ENCODE results near the gene ANKRD12.
"Not testable (repeated sequence)": the region's sequence is repeated elsewhere in the genome, so short reads cannot be mapped to it uniquely, and the experiment has no call there.

Gene ANKRD12

GRCh38 chr18:9136315-9137155 lies at the start of gene ANKRD12:
ANKRD12 (plus strand) TSS chr18:9136781; CDS start chr18:9182433, 45,652 bp downstream.
- peak; percentile 74 for DNase-seq

GRCh38 chr18:9087144-9087543 lies 49.4 kb upstream of the ANKRD12 start:
- DNase-seq, result no peak

GRCh38 chr18:9088252-9088651 lies 48.3 kb upstream of the ANKRD12 start:
- no peak for DNase-seq

- not testable (repeated sequence) for DNase-seq
Measured at GRCh38 chr18:9088727-9089126, 47.9 kb upstream of the ANKRD12 start.

DNA sequence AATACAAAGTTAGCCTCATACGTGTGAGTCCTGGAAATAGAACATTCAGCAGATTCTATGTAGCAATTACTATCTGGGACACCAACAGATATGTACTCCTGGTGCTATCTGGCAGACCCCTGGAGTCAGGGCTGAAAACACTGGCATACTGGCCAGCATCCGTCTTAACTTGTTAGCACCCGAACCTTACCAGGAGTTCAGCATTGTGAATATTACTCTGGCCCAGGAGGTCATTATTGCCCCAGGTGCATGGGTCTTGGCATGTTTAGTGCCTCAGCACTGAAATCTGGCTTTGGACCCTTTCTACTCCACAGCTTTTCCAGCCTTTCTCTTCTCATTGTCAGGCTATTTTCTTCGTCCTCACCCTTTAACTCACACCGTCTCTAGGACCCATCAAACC lies 46.0 kb upstream of the ANKRD12 start:
- DNase-seq, result no peak

DNA sequence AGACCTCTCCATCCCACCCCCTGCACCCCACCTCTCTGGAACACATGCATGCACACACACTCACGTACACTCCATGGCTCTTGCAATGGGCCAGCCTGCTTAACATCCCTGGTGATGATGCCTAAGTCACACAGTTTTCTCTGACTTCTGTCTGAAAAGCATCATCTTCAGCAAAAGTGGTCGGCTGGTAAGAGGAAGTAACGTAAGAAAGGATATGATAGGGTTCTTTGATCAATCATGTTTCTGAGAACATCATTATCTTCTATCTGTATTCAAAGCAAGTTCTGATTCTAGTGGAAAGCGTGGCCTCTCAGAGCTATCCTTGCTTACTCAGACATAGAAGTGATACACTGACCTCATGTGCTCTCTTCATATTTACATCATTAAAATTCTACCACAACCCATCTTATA lies 45.5 kb upstream of the ANKRD12 start:
- no peak for DNase-seq

GRCh38 chr18:9092665-9093064 lies 43.9 kb upstream of the ANKRD12 start:
- no peak for DNase-seq

DNA sequence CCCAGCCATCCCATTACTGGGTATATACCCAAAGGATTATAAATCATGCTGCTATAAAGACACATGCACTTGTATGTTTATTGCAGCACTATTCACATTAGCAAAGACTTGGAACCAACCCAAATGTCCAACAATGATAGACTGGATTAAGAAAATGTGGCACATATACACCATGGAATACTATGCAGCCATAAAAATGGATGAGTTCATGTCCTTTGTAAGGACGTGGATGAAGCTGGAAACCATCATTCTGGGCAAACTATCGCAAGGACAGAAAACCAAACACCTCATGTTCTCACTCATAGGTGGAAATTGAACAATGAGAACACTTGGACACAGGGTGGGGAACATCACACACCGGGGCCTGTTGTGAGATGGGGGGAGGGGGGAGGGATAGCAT lies 43.5 kb upstream of the ANKRD12 start:
- not testable (repeated sequence) for DNase-seq

DNA sequence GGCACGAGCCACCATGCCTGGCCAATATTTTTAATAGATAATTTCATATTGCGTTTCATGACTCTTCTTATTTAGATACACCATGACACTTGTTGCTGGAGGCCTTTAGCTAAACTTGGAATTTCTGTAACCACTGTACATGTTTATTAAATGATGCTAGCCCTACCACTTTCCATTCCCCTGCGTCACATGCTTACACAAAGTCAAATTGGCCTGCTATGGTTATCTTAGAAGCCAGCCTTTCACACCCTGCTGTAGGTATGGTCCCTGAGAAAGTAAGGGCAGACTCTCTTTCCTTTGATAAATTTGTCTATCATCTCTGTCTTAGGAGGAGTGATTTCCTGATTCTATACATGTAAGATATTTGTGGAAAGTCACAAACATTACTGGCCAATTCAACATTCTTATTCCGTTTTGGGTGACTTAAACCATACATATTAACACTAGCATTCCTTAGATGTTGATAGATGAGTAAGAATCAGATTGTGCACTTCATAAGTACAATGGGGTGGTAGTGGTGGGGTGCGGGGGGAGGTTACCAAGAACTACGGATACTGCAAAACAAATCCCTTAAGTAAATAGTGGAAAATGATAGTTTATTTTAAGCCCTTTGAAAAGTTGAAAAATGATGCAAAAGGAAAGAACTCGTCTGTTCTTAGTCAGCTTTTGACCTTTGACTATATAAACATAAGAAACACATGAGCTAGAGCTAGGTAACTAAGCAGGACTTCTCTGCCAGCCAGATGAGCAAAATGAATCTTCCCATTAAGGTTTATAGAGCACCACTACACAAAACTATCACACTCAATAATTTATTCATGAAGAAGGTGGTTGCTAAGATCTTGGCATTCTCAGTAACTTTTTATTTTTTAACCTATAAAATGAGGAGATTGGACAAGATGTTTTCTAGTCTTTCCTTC lies 42.0 kb upstream of the ANKRD12 start:
- DNase-seq, result no peak

GRCh38 chr18:9095297-9096006 lies 41.1 kb upstream of the ANKRD12 start:
- DNase-seq, result no peak

DNA sequence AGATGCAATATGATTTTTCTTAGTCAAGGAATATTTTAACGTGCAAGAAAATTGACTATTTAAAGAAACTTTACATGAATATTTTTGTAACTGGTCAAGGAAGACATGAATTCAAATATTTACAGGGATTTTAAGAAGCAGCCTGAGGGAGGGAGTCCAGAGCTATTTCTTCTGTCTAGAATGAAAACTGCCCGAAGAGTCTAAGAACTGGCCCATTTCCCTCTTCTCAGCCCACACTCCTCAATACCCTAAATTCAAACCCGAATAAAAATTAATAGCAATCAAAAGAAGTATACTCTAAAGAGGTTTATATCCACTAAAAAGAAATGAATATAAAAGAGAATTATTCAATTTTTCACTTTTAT lies 40.6 kb upstream of the ANKRD12 start:
- DNase-seq, result no peak

DNA sequence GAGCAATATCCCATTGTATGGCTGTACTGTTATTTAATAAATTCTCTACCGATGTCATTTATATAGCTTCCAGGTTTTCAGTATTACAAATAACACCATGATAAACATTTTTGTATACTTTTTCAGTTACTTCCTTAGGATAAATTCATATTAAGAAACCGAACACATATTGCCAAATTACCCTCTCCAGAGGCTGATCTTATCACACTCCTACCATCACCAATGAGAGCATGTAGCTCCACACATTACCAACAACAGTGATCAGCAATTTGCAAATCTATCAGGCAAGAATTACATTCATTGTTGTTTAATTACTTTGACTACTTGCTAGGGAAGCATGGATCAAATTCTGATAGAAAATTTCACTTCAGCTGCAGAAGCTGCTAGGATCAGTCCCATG lies 39.9 kb upstream of the ANKRD12 start:
- DNase-seq, result no peak

DNA sequence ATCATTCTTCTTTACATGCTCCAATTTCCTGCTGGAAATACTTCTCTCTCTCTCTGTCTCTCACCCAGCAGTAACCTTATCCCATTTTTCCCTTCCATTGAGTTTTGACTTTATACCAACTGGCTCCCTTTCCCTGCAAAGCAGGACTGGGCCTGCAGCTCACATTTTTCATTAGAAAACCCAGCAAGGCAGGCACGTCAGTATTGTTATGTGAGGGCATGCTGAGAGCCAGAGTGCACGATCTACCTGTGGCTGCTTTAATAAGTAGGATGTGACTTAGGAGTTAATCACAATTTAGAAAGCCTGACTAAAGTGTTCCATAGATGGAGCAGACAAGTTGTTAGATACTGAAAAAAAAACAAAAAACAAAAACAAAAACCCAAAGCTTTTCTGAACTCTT lies 39.2 kb upstream of the ANKRD12 start:
- DNase-seq, result no peak

- no peak for DNase-seq
Measured at GRCh38 chr18:9100796-9101195, 35.8 kb upstream of the ANKRD12 start.

DNA sequence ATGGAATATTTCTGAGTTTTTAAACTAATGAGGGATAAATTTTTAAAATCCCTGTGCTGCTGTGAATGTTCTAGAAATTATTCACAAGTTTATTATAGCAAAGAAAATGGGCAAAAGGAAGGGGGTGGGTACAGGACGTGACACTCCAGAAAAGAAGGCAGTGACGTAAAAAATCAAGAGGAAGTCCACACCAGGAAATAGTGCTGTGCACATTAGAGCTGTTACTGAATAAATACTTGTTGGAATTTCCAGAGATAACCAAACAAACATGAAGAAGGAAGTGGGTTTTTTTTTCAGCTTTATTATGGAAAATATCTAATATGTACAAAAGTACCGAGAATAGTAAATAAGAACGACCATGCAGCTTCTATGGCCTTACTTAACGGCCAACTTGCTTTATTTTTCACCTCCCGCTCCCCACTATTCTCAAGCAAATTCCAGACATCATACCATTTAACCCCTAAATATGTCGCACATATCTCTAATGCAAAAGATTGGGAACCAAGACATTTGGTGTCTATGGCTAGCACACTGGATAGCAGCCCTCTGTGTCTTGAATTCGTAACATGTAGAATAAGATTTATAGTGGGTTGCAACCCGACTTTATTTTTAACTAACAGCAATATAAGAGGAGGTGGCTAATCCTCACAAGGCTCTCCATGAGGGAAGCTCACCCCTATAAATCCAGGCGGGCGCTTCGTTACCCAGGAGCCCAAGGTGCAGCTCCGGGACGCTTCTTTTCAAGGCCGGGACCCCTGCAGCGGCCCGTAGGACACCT lies 34.7 kb upstream of the ANKRD12 start:
- peak; percentile 43 for DNase-seq

- peak; percentile 69 for DNase-seq
Measured at GRCh38 chr18:9102508-9103375, 33.8 kb upstream of the ANKRD12 start, which contains the start of gene NDUFV2. NDUFV2 (plus strand) TSS chr18:9102699; CDS start chr18:9102744, 45 bp downstream.

DNA sequence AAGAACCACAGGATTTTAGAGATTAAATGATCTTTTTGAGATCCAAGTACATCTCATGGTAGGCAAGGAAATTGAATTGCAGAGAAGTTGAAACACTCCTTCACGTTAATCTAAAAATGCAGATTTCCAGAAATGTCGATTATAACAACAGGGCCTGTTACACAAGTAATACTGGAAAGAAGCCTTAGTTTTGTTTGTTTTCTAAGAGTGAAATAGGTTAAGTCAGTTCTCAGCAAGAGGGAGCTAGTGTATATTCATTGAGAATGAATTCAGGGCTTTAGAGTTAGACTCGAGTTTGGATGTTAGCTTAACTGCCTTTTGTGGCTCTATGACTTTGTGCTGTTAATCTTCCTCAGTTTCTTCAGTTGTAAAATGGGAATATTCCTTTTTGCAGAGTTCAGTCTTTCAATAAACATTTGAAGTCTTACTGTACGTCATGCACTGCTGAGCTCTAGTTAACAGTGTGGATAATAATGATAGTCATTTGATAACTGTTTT lies 33.2 kb upstream of the ANKRD12 start:
- peak; percentile 15 for DNase-seq

DNA sequence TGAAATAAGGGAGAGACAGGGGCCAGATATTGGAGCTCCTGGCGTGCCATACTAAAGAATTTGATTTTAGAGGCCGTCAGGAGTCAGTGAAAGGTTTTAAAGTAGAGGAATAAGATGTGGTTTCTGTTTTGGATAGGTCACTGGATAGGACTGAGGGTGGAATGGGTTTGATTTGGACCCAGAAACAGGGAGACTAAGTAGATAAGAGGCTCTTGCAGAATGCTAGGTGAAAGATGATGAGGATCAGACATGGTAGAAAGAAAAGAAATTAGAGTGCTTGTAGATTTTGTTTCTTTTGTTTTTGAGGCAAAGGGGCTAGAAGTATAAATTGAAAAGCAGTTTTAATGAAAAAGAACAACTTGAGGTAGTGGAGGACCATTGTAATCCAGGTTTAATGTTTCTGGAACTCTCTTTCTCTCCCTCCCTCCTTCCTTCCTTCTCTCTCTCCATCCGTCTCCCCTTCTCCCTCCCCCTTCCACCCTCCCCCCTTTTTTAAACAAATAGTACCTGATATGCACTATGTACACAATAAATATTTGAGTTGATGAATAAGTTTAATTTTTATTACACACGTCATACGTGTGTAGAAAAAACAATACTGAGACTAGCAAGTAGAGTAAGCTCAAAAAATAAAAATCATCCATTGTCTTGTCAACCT lies 32.2 kb upstream of the ANKRD12 start:
- DNase-seq, result no peak

DNA sequence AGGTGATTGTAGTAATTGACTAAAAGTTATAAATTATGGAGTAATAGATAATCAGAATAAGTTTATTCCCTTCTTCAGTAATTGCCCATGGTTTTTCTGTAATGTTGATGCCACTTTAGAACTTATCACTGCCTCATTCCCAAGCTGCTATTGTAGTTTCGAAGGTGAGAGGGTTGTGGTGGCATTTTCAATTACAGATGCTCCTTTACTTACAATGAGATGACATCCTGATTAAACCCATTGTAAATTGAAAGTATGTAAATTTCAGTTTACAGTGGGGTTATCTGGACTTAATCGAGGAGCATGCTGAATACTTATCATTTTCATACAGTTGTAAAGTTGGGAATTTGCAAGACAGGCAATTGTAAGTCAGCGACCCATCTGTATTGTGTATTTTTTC lies 31.2 kb upstream of the ANKRD12 start:
- no peak for DNase-seq

DNA sequence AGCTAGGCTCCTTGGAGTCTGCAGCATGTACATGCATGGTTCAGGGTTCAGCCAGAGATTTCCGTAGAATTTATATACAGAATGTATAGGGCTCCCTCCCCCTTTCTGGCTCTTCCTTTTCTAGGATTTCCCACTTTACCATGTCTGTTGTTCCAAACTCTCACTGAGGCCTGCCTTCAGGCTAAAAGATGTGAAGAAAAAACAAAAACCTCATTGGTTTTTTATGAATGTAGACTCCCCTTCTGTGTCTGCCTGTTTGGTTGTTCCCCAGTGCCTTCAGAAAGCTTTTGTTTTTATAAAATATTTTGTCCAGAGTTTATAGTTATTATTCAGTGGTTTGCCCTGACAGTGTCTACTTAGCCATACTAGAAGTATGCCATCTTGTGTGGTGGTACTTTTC lies 30.5 kb upstream of the ANKRD12 start:
- no peak for DNase-seq

Data from NCI-H2029 treated with DMSO at 0.1 percent for 48 hours (cell line).